Measurements from ENCODE around the gene GXYLT1. TPM values are rescaled to one million over a fixed set of nuclear protein-coding genes. Genes with fewer than 3 reads are reported as not detected.
A peak's percentile ranks its signal among the peaks of the same experiment; 100 is the strongest.

GXYLT1 gene
- total and polyA plus RNA-seq, 2 of the 13 experiments (the other 11 are each of a cell fraction or from before 2014, with no cell fraction given): 7.8 to 17.0 TPM

GRCh38 chr12:42126963-42127362 is 17.7 kb downstream of the GXYLT1 start:
- no peak overlapping the region for H2AFZ ChIP-seq (ENCODE audit: low read length)
- H3K79me2 ChIP-seq (ENCODE audit: insufficient read depth, low read length): peaks cover 34% of the 10 kb centered on the region
- DNase-seq (ENCODE audit: low spot score) (no peak), FAIRE-seq (no peak), ATAC-seq (no peak)
- H4K20me1 ChIP-seq (ENCODE audit: insufficient read depth, low read length): no peaks in the 10 kb centered on the region
- WGBS (ENCODE audit: low lambda C conversion rate): 94% methylated on average over 1 of the region's 1 CpG
- TF ChIP-seq NFIB (CRISPR knock-in tag; IDR thresholded peaks at IDR 0.05; ENCODE audit: borderline replicate concordance): no peak
- no peak for TF ChIP-seq ZBTB7A (CRISPR knock-in tag; IDR thresholded peaks at IDR 0.05)
- TF ChIP-seq JUND (CRISPR knock-in tag; IDR thresholded peaks at IDR 0.05): no peak
- TF ChIP-seq PLRG1 (conservative IDR thresholded peaks at IDR 0.05): no peak
- TF ChIP-seq ZKSCAN8 (CRISPR knock-in tag; IDR thresholded peaks at IDR 0.05; ENCODE audit: borderline replicate concordance): no peak
- TF ChIP-seq ELK4 (CRISPR knock-in tag; IDR thresholded peaks at IDR 0.05; ENCODE audit: borderline replicate concordance): no peak
- TF ChIP-seq ZNF619 (CRISPR knock-in tag; IDR thresholded peaks at IDR 0.05): no peak
- TF ChIP-seq BHLHE40 (IDR thresholded peaks at IDR 0.05; ENCODE audit: low read length): no peak
- no peak for TF ChIP-seq FOXK1 (CRISPR knock-in tag; IDR thresholded peaks at IDR 0.05; ENCODE audit: borderline replicate concordance, low read depth)
- intact Hi-C loops (cut with micrococcal nuclease; ENCODE audit: unreplicated experiment): no loop called here
- no peaks in the 10 kb centered on the region for H3K9me3 ChIP-seq (ENCODE audit: low read length)
- H3K4me2 ChIP-seq (ENCODE audit: low read depth, low read length): no peak overlapping the region
- in situ Hi-C loops (cut with HindIII; ENCODE audit: extremely low pct_ligation_motif_present, low pct_unique_long_range_greater_than_20kb): no loop called here
- no peak overlapping the region for H3K9ac ChIP-seq (ENCODE audit: insufficient read depth, low read depth, low read length)
- BruUV-seq (replicated peaks): no TSS peak
- H3K4me3 ChIP-seq (replicated peaks in 1 of 3; ENCODE audit: insufficient read depth in 1 of 3, low read depth in 2 of 3, low read length in 3 of 3): no peak overlapping the region
- H3K36me3 ChIP-seq (replicated peaks in 1 of 2; ENCODE audit: control insufficient read depth in 1 of 2, insufficient read depth in 2 of 2, low read length in 2 of 2): no peaks in the 10 kb centered on the region; a peak in 1 of 5 replicates
- peaks cover 19% of the 10 kb centered on the region for H3K4me1 ChIP-seq (ENCODE audit: insufficient read depth, low read length)
- CTCF ChIA-PET (ENCODE audit: low intra/inter-chr PET ratio, low total read pairs): no interaction called here
- no peaks in the 10 kb centered on the region for H3K27me3 ChIP-seq (ENCODE audit: control insufficient read depth in 1 of 2, insufficient read depth in 2 of 2, low read length in 2 of 2)
- no peak overlapping the region for H3K27ac ChIP-seq (ENCODE audit: extremely low read length, insufficient read depth, low read length)
- POLR2A ChIA-PET: no interaction called here

GRCh38 chr12:42125388-42125767 is 19.3 kb downstream of the GXYLT1 start:
- Histone ChIP-seq H2AFZ (ENCODE audit: low read length) (no peak overlapping the region), H3K27me3 (ENCODE audit: control insufficient read depth in 1 of 2, insufficient read depth in 2 of 2, low read length in 2 of 2) (no peaks in the 10 kb centered on the region), H3K27ac (ENCODE audit: extremely low read length, insufficient read depth, low read length) (peak overlapping the region; percentile 17), H3K79me2 (ENCODE audit: insufficient read depth, low read length) (peaks cover 23% of the 10 kb centered on the region), H3K36me3 (replicated peaks in 1 of 2; ENCODE audit: control insufficient read depth in 1 of 2, insufficient read depth in 2 of 2, low read length in 2 of 2) (no peaks in the 10 kb centered on the region; a peak in 1 of 5 replicates), H4K20me1 (ENCODE audit: insufficient read depth, low read length) (no peaks in the 10 kb centered on the region), H3K9me3 (ENCODE audit: low read length) (no peaks in the 10 kb centered on the region), H3K4me3 (replicated peaks in 1 of 3; ENCODE audit: insufficient read depth in 1 of 3, low read depth in 2 of 3, low read length in 3 of 3) (no peak overlapping the region), H3K4me1 (ENCODE audit: insufficient read depth, low read length) (peaks cover 19% of the 10 kb centered on the region), H3K9ac (ENCODE audit: insufficient read depth, low read depth, low read length) (no peak overlapping the region), H3K4me2 (ENCODE audit: low read depth, low read length) (peak overlapping the region; percentile 58)
- WGBS (ENCODE audit: low lambda C conversion rate): 31% methylated on average over 1 of the region's 1 CpG
- in situ Hi-C loops (cut with HindIII; ENCODE audit: extremely low pct_ligation_motif_present, low pct_unique_long_range_greater_than_20kb) (no loop called here), intact Hi-C loops (cut with micrococcal nuclease; ENCODE audit: unreplicated experiment) (no loop called here)
- no TSS peak for BruUV-seq (replicated peaks)
- CTCF ChIA-PET (ENCODE audit: low intra/inter-chr PET ratio, low total read pairs): no interaction called here
- no peak for FAIRE-seq
- no peak for DNase-seq (ENCODE audit: low spot score)
- peak; percentile 74 for ATAC-seq
- POLR2A ChIA-PET: no interaction called here
- no peak for TF ChIP-seq SRSF4 (IDR thresholded peaks at IDR 0.05; ENCODE audit: low read depth, low read length, poor library complexity, severe bottlenecking)
- TF ChIP-seq ZGPAT (CRISPR knock-in tag; IDR thresholded peaks at IDR 0.05): no peak
- TF ChIP-seq ZNF430 (CRISPR knock-in tag; IDR thresholded peaks at IDR 0.05): no peak
- TF ChIP-seq RNF2 (conservative IDR thresholded peaks at IDR 0.05; ENCODE audit: low read depth): no peak
- TF ChIP-seq BRF2 (CRISPR knock-in tag; IDR thresholded peaks at IDR 0.05): no peak
- no peak for TF ChIP-seq PCBP2 (optimal IDR thresholded peaks at IDR 0.05; ENCODE audit: low read depth, low read length, poor library complexity, severe bottlenecking)
- no peak for TF ChIP-seq CREB3 (CRISPR knock-in tag; IDR thresholded peaks at IDR 0.05)

Data from HepG2 (cell line).